CD14-positive monocyte (primary cell): ENCODE measurements around the gene PCTP. TPM values are rescaled to one million over a fixed set of nuclear protein-coding genes. Genes with fewer than 3 reads are reported as not detected.

ENCODE experiments used
- DNase-seq, 3 donors: peaks; one replicate each; pipeline ENCODE4 v3.0.0-alpha.2; 2011 to 2022
- H2AFZ ChIP-seq: 2 replicates; pipeline ENCODE4 v1.6.0; 2012; ENCODE audit warnings: mild to moderate bottlenecking, low read depth, low read length, inconsistent platforms; ENCODE audit not compliant: insufficient read depth, poor library complexity, severe bottlenecking
- H3K27ac ChIP-seq, 2 donors: 1 replicate in 1 of 2; 2 replicates in 1 of 2; pipeline ENCODE4 v1.5.1; 2012 to 2013; ENCODE audit warnings: low read length in 2 of 2, control low read depth in 1 of 2, inconsistent platforms in 1 of 2, low read depth in 1 of 2, mild to moderate bottlenecking in 1 of 2
- H3K27me3 ChIP-seq, 2 donors: one replicate each; pipeline versions ENCODE4 v1.6.0 to v1.6.1; 2011 to 2013; ENCODE audit warnings: low read length in 2 of 2; ENCODE audit not compliant: control insufficient read depth in 2 of 2, insufficient read depth in 2 of 2
- H3K36me3 ChIP-seq, 2 donors: replicated peaks in 1 of 2; 1 replicate in 1 of 2; 2 replicates in 1 of 2; pipeline versions ENCODE4 v1.5.1 to v1.6.1; 2012 to 2013; ENCODE audit warnings: low read length in 2 of 2, control low read depth in 1 of 2, inconsistent platforms in 1 of 2, mild to moderate bottlenecking in 1 of 2; ENCODE audit not compliant: insufficient read depth in 2 of 2, control insufficient read depth in 1 of 2
- H3K4me1 ChIP-seq, 2 donors: 1 replicate in 1 of 2; 2 replicates in 1 of 2; pipeline versions ENCODE4 v1.5.1 to v1.6.1; 2012 to 2013; ENCODE audit warnings: low read length in 2 of 2, control low read depth in 1 of 2, inconsistent platforms in 1 of 2, mild to moderate bottlenecking in 1 of 2, moderate library complexity in 1 of 2; ENCODE audit not compliant: insufficient read depth in 2 of 2, control insufficient read depth in 1 of 2
- H3K4me2 ChIP-seq: replicated peaks from 2 replicates; pipeline ENCODE3; 2012; ENCODE audit warnings: low read length, moderate library complexity, mild to moderate bottlenecking; ENCODE audit not compliant: poor library complexity, severe bottlenecking; ENCODE audit errors: extremely low read depth
- H3K4me3 ChIP-seq, 3 experiments: fragments of 200-600 bp in 1 of 3; sonication (generic) in 1 of 3; replicated peaks in 1 of 3; 1 replicate in 2 of 3; 2 replicates in 1 of 3; pipeline ENCODE4 v1.5.1; 2011 to 2013; ENCODE audit warnings: low read length in 3 of 3, mild to moderate bottlenecking in 3 of 3, control low read depth in 2 of 3, low read depth in 2 of 3, inconsistent platforms in 1 of 3, moderate library complexity in 1 of 3
- H3K79me2 ChIP-seq: 2 replicates; pipeline ENCODE4 v1.6.0; 2012; ENCODE audit warnings: mild to moderate bottlenecking, control low read depth, inconsistent platforms, low read length, moderate library complexity; ENCODE audit not compliant: insufficient read depth
- H3K9ac ChIP-seq: 2 replicates; pipeline ENCODE4 v1.6.0; 2017; ENCODE audit warnings: low read length, mild to moderate bottlenecking; ENCODE audit not compliant: insufficient read depth, poor library complexity, severe bottlenecking
- H3K9me3 ChIP-seq, 2 donors: replicated peaks in 1 of 2; 1 replicate in 1 of 2; 2 replicates in 1 of 2; pipeline versions ENCODE4 v1.5.1 to v1.6.1; 2012 to 2013; ENCODE audit warnings: low read length in 2 of 2, control low read depth in 1 of 2; ENCODE audit not compliant: control insufficient read depth in 1 of 2, insufficient read depth in 1 of 2
- H4K20me1 ChIP-seq: 2 replicates; pipeline ENCODE4 v1.6.0; 2012; ENCODE audit warnings: mild to moderate bottlenecking, low read length, control low read depth, moderate library complexity; ENCODE audit not compliant: insufficient read depth
- H3K27ac Mint-ChIP-seq, 7 donors: one replicate each; pipeline ENCODE4 v1.8.0; 2020; ENCODE audit warnings: mild to moderate bottlenecking in 7 of 7, mixed read lengths in 7 of 7, moderate library complexity in 6 of 7, inconsistent platforms in 2 of 7
- H3K27me3 Mint-ChIP-seq, 3 donors: one replicate each; pipeline ENCODE4 v1.8.0; 2021 to 2022; ENCODE audit warnings: low read depth in 3 of 3, mild to moderate bottlenecking in 3 of 3, mixed read lengths in 3 of 3, moderate library complexity in 3 of 3, inconsistent platforms in 1 of 3
- H3K36me3 Mint-ChIP-seq, 2 donors: one replicate each; pipeline ENCODE4 v1.8.0; 2020; ENCODE audit warnings: mixed read lengths in 2 of 2, inconsistent platforms in 1 of 2, mild to moderate bottlenecking in 1 of 2
- H3K4me1 Mint-ChIP-seq: one replicate; pipeline ENCODE4 v1.8.0; 2020; ENCODE audit warnings: mild to moderate bottlenecking, mixed read lengths
- H3K4me3 Mint-ChIP-seq, 2 donors: one replicate each; pipeline ENCODE4 v1.8.0; 2020; ENCODE audit warnings: mild to moderate bottlenecking in 2 of 2, mixed read lengths in 2 of 2, moderate library complexity in 1 of 2
- H3K9me3 Mint-ChIP-seq, 7 donors: one replicate each; pipeline ENCODE4 v1.8.0; 2020 to 2022; ENCODE audit warnings: mixed read lengths in 7 of 7, mild to moderate bottlenecking in 6 of 7, moderate library complexity in 6 of 7, inconsistent platforms in 2 of 7
- WGBS: methylation state at CpG from one replicate; pipeline ENCODE4 v1.1.5; 2013; ENCODE audit warnings: missing lambda C conversion rate; ENCODE audit not compliant: insufficient coverage; 5-methylcytosine and 5-hydroxymethylcytosine counted together
- intact Hi-C, 2 donors: fragments of 100-400 bp; cut with micrococcal nuclease; formaldehyde crosslinking; loops; one replicate each; pipeline versions ENCODE4 v1.15.0 to v1.15.1; 2023
- polyA plus RNA-seq, 3 donors: library from polyadenylated mRNA; depleted of rRNA in 1 of 3; unstranded in 2 of 3; stranded (reverse) in 1 of 3; fragments of 300-500 nt in 2 of 3; fragments of >200 nt in 1 of 3; fragmentation: Illumina TruSeq in 2 of 3; gene quantifications; 1 replicate in 2 of 3; 2 replicates in 1 of 3; pipeline ENCODE4 v1.2.3, GENCODE V29; 2012 to 2021
- TF ChIP-seq, protein P1 (sequence below): fragments of 200-600 bp; IDR thresholded peaks from one replicate; pipeline ENCODE4 v1.8.0; 2022; ENCODE audit warnings: antibody characterized with exemption, mild to moderate bottlenecking

Gene PCTP
- polyA plus RNA-seq, 3 donors = 16.5 to 54.2 (median 35.4) TPM

DNA sequence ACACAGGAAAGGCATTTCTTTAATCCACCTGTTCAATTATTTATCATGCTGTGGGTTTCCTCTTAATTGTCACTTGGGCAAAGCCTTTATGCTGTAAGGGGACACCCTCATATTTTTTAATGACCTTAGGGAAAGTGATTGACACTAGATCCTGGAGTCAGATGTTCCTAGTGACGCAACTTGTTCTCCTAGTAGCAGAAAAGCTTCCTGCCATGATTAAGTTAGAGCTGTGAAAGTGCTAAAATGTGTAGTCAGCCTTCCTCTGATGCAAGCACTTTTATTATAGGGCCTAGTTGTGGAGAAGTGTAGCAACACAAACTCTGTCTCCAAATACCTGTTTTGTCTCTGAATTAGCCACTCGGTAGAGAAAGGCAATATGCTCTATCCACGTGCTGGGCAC, 40.4 kb upstream of the PCTP start:
- Histone ChIP-seq H3K36me3 (no peaks in the 10 kb centered on the region), H3K79me2 (no peaks in the 10 kb centered on the region), H4K20me1 (no peaks in the 10 kb centered on the region), H3K9ac (no peak overlapping the region), H3K27me3 (no peaks in the 10 kb centered on the region), H3K4me1 (peaks cover 21% of the 10 kb centered on the region in 2 donors), H3K9me3 (no peaks in the 10 kb centered on the region), H2AFZ (no peak overlapping the region), H3K4me2 (no peak overlapping the region), H3K27ac (peak overlapping the region in 1 of 2 donors; percentile 52), H3K4me3 (no peak overlapping the region)
- peak; percentile 45 to 66 (median 64) for DNase-seq
- Mint-ChIP-seq H3K4me1 (peaks cover 17% of the 10 kb centered on the region), H3K27ac (peak overlapping the region in 6 of 7 donors; percentile 46 to 81 (median 60)), H3K27me3 (peaks cover 0 to 4% (median 0%) of the 10 kb centered on the region in 3 donors), H3K9me3 (peaks cover 0 to 2% (median 0%) of the 10 kb centered on the region in 7 donors), H3K36me3 (no peaks in the 10 kb centered on the region), H3K4me3 (no peak overlapping the region)
- intact Hi-C loops = loop anchor here (10.0 kb wide), 1 partner anchor 66 kb away; no protein-coding TSS in a partner anchor
- TF ChIP-seq, protein P1, sequence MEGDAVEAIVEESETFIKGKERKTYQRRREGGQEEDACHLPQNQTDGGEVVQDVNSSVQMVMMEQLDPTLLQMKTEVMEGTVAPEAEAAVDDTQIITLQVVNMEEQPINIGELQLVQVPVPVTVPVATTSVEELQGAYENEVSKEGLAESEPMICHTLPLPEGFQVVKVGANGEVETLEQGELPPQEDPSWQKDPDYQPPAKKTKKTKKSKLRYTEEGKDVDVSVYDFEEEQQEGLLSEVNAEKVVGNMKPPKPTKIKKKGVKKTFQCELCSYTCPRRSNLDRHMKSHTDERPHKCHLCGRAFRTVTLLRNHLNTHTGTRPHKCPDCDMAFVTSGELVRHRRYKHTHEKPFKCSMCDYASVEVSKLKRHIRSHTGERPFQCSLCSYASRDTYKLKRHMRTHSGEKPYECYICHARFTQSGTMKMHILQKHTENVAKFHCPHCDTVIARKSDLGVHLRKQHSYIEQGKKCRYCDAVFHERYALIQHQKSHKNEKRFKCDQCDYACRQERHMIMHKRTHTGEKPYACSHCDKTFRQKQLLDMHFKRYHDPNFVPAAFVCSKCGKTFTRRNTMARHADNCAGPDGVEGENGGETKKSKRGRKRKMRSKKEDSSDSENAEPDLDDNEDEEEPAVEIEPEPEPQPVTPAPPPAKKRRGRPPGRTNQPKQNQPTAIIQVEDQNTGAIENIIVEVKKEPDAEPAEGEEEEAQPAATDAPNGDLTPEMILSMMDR = no peak
- 34% methylated on average over 2 of the region's 3 CpGs for WGBS

DNA sequence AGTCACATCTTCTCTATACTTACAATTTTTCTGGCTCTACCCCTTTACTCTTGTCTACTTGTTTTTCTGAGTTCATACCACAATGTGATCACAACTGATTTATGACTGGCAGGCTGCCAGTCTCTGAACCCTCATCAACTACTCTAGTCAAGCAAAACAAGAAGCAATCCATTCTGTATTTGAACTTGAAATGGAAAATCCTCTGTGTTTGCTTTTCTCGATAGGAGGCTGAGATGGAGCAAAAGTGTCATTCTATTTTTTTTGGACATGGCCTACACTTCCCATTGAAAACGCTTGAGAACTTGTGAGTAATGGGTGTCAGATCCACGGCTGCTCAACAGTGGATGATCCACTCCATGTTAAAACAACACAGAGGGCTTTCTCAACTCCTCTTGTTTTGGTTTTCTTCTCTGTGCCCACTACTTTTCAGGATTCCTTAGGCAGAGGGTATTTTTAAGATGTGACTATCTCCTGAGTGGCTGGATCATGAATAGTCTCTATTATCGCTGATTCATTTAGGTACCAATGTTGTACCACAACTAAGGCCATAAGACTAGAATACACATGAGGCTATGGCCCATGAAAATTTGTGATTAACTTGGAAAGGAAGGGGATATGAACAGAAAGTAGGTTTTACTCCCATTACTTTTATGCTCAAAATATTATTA, 39.9 kb upstream of the PCTP start:
- no peak overlapping the region for H3K4me3 Mint-ChIP-seq
- Histone ChIP-seq H3K9me3 (no peaks in the 10 kb centered on the region), H3K27me3 (no peaks in the 10 kb centered on the region), H3K27ac (peak overlapping the region in 1 of 2 donors; percentile 52), H3K79me2 (no peaks in the 10 kb centered on the region), H4K20me1 (no peaks in the 10 kb centered on the region), H3K36me3 (no peaks in the 10 kb centered on the region), H3K4me1 (peaks cover 23 to 24% of the 10 kb centered on the region in 2 donors), H3K9ac (no peak overlapping the region), H3K4me2 (no peak overlapping the region), H3K4me3 (no peak overlapping the region), H2AFZ (no peak overlapping the region)
- peaks cover 0 to 4% (median 0%) of the 10 kb centered on the region in 3 donors for H3K27me3 Mint-ChIP-seq
- 67% methylated on average over 1 of the region's 4 CpGs for WGBS
- TF ChIP-seq, protein P1 = no peak
- DNase-seq = no peak
- intact Hi-C loops = loop anchor here (10.0 kb wide), 1 partner anchor 66 kb away; no protein-coding TSS in a partner anchor
- no peaks in the 10 kb centered on the region for H3K36me3 Mint-ChIP-seq
- peaks cover 19% of the 10 kb centered on the region for H3K4me1 Mint-ChIP-seq
- peak overlapping the region; percentile 31 to 81 (median 60) for H3K27ac Mint-ChIP-seq
- peaks cover 0 to 2% (median 0%) of the 10 kb centered on the region in 7 donors for H3K9me3 Mint-ChIP-seq
